ENCODE measurements around the gene CEP89. TPM values are rescaled to one million over a fixed set of nuclear protein-coding genes. Genes with fewer than 3 reads are reported as not detected.

CEP89 gene
- total RNA-seq, 4 donors from 2014 or later, result 12.6 to 28.5 (median 13.2) TPM

DNA sequence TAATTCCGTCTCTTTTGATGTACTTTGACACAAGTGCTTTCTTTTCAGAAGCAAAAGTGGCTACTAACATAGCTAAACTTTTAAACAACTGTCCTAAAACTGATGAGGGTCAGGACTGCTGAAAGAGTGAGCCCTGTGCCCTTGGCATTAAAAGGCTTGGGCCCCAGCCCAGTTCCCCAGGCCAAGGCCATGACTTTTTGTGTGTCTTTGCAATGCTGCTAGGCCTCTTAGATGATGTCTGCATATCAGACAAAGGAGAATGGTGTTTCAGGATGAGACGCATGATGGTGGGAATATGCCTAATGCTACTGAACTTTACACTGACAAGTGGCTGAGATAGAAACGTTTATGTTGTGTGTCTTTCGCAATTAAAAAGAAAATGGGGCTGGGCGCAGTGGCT, 140.1 kb downstream of the CEP89 start:
- Histone ChIP-seq H3K4me1 (no peaks in the 10 kb centered on the region), H3K27ac (no peak overlapping the region), H3K9me3 (peaks cover 0 to 4% (median 0%) of the 10 kb centered on the region in 4 donors), H3K36me3 (peaks cover 0 to 51% (median 0%) of the 10 kb centered on the region in 3 donors), H3K4me3 (no peak overlapping the region), H3K27me3 (no peaks in the 10 kb centered on the region)
- 90 to 92% methylated on average over 5 of the region's 5 CpGs for WGBS, 2 donors
- no peak for TF ChIP-seq EP300 (IDR thresholded peaks at IDR 0.05)
- TF ChIP-seq, protein P1, sequence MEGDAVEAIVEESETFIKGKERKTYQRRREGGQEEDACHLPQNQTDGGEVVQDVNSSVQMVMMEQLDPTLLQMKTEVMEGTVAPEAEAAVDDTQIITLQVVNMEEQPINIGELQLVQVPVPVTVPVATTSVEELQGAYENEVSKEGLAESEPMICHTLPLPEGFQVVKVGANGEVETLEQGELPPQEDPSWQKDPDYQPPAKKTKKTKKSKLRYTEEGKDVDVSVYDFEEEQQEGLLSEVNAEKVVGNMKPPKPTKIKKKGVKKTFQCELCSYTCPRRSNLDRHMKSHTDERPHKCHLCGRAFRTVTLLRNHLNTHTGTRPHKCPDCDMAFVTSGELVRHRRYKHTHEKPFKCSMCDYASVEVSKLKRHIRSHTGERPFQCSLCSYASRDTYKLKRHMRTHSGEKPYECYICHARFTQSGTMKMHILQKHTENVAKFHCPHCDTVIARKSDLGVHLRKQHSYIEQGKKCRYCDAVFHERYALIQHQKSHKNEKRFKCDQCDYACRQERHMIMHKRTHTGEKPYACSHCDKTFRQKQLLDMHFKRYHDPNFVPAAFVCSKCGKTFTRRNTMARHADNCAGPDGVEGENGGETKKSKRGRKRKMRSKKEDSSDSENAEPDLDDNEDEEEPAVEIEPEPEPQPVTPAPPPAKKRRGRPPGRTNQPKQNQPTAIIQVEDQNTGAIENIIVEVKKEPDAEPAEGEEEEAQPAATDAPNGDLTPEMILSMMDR (IDR thresholded peaks at IDR 0.05), result no peak
- no peak for TF ChIP-seq POLR2A (IDR thresholded peaks at IDR 0.05)
- no peak for DNase-seq (ENCODE audit: low spot score in 2 of 2)

DNA sequence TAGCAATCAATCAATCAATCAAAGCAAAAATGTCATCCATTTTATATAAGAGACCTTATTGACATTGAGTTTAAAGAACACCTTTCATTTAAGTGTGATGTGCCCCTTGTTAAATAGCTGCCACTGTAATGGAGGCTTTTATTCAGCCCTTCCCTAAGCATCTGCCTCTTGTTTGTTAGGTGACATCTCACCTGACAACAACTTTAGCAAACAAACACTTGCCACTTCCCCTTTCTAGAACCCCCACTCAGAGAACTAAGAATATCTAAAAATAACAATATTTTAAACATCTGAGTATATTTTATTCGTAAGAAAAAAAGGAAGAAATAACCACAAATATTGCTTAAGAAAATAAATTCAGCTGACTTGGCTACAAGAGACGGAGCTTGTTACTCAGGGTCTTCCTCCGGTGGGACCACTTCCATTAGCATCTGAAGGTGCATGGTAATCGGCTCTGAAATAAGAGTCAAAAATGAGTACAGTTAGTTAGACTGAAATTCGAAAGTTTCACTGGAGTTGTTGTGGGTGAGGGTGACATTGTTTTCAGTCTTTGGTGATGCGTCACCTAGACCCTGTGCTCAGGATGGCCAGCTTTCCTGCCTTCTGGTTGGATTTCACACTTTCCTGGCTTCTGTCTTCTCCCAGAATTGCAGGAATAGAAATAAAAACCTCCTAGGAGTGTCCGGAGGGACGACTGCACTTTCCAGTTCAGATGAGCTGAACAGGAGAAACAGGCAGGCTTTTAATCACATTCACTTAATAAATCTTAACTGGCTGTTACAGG, 141.3 kb downstream of the CEP89 start:
- H3K27me3 ChIP-seq, result no peaks in the 10 kb centered on the region
- 76 to 83% methylated on average over 8 of the region's 8 CpGs for WGBS, 2 donors
- H3K36me3 ChIP-seq, result peaks cover 0 to 51% (median 0%) of the 10 kb centered on the region in 3 donors
- no peaks in the 10 kb centered on the region for H3K4me1 ChIP-seq
- DNase-seq (ENCODE audit: low spot score in 2 of 2), result no peak
- no peak overlapping the region for H3K4me3 ChIP-seq
- TF ChIP-seq, protein P1 (IDR thresholded peaks at IDR 0.05), result no peak
- TF ChIP-seq EP300 (IDR thresholded peaks at IDR 0.05), result no peak
- TF ChIP-seq POLR2A (IDR thresholded peaks at IDR 0.05), result no peak
- peaks cover 0 to 4% (median 0%) of the 10 kb centered on the region in 4 donors for H3K9me3 ChIP-seq
- H3K27ac ChIP-seq, result no peak overlapping the region

DNA sequence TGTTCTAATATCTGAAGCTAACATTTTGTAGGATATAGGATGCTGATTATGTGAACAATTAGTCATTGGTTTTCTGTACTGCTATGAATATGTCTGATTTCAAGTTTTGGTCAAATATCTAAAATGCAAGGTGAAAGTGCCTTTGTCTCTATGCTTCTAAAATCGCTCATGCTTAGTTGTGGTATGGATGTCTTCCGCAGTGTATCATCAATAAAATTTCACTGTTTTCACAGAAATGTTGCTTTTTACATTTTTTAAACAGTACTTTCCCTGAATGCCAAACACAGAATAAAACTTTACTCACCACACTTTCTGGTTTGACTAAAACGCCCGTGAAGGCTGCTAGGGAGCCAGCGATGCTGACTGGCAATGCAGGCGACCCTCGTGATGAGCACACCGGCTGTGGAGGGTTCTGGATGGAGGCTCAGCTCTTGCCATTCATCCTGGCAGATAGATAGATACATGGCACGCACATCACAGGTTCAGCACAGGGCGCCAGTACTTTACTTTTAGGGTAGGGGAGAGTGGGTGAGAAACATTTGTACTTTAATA, 142.3 kb downstream of the CEP89 start:
- Histone ChIP-seq H3K9me3 (peaks cover 0 to 4% (median 0%) of the 10 kb centered on the region in 4 donors), H3K27me3 (no peaks in the 10 kb centered on the region), H3K4me3 (no peak overlapping the region), H3K36me3 (peaks cover 0 to 51% (median 0%) of the 10 kb centered on the region in 3 donors), H3K4me1 (no peaks in the 10 kb centered on the region), H3K27ac (no peak overlapping the region)
- TF ChIP-seq POLR2A (IDR thresholded peaks at IDR 0.05), result no peak
- TF ChIP-seq, protein P1 (IDR thresholded peaks at IDR 0.05), result no peak
- no peak for TF ChIP-seq EP300 (IDR thresholded peaks at IDR 0.05)
- DNase-seq (ENCODE audit: low spot score in 2 of 2), result no peak
- 88 to 95% methylated on average over 10 of the region's 10 CpGs for WGBS, 2 donors

DNA sequence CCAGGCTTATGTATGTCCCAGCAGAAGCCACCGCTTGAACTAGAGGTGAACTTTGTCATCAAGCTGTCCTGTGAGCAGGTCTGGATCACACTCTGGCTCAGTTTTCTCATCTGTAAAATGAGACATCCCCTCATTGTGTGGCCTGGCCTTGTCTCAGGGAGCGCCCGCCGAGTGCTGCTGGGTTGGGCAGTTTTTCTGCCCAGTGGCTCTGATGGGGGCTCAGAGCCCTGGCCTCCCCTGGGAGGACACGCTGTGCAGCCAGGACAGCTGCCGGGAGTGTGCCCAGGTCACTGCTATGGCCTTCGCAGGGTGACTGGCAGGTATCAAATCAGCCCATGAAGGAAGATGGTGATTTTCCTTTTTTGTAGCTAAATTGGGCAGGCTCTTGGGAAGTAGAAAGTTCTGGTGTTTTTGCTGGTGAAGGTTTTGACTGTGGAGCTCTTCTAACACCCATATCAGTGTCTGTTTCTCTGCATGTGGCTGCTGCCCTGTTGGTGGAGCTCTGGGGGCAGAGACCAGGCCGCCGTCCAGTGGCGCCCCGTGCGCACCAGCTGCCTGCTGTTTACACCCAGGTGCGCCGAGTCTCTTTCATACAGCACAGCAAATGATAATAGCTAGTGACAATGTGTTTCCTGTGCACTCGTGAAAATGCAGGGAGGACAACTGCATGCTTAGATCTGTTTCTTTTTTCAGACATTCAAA, 143.0 kb downstream of the CEP89 start:
- DNase-seq (ENCODE audit: low spot score in 2 of 2), result no peak
- Histone ChIP-seq H3K27me3 (no peaks in the 10 kb centered on the region), H3K36me3 (peaks cover 0 to 51% (median 0%) of the 10 kb centered on the region in 3 donors), H3K4me1 (no peaks in the 10 kb centered on the region), H3K9me3 (peaks cover 0 to 6% (median 0%) of the 10 kb centered on the region in 4 donors), H3K27ac (no peak overlapping the region), H3K4me3 (no peak overlapping the region)
- 85 to 91% methylated on average over 15 of the region's 15 CpGs for WGBS, 2 donors
- TF ChIP-seq POLR2A (IDR thresholded peaks at IDR 0.05), result no peak
- TF ChIP-seq, protein P1 (IDR thresholded peaks at IDR 0.05), result no peak
- TF ChIP-seq EP300 (IDR thresholded peaks at IDR 0.05), result no peak
